Upper lobe of left lung (tissue), 4 donors: ENCODE measurements around the gene ATXN3.

Experiments used
- POLR2A ChIP-seq, 4 donors: fragments of 450-650 bp; IDR thresholded peaks; one replicate each; pipeline ENCODE4 v1.5.1; 2016 to 2017; ENCODE audit warnings: antibody characterized with exemption in 4 of 4, mild to moderate bottlenecking in 2 of 4
- POLR2AphosphoS5 ChIP-seq, 2 donors: sonication (generic); formaldehyde crosslinking; IDR thresholded peaks; one replicate each; pipeline ENCODE4 v1.5.1; 2017; ENCODE audit warnings: antibody characterized with exemption in 2 of 2
- TF ChIP-seq, protein P1 (sequence below), 6 experiments: fragments of 450-650 bp in 4 of 6; fragments of 200-600 bp in 2 of 6; sonication (generic) in 2 of 6; IDR thresholded peaks; one replicate each; pipeline ENCODE4 v1.5.1; 2016 to 2019; ENCODE audit warnings: antibody characterized with exemption in 6 of 6

DNA sequence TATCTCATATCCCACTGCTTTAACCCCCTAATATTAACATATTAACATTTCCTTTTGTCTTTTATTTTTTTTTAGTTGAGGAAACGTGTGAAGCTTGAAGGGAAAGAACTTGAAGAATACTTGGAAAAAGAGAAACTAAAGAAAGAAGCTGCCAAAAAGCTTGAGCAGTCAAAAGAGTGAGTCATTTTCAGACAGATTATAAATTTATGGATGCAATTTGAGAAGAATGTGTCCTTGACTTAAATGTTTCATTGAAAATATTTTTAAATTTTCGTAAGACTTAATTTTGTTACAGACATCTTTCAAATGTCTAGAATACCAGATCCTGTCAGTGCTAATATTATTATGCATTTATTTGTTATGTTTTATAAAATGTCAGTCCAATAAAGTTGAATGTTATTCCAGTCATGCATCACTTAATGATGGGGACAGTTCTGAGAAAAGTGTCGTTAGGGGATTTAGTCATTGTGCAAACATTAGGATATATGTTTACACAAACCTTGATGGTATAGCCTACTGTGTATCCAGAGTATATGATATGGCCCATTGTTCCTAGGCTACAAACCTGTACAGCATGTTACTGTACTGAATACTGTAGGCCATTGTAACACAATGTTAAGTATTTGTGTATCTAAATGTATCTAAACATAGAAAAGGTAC, 48.0 kb upstream of the ATXN3 start:
- TF ChIP-seq, protein P1, sequence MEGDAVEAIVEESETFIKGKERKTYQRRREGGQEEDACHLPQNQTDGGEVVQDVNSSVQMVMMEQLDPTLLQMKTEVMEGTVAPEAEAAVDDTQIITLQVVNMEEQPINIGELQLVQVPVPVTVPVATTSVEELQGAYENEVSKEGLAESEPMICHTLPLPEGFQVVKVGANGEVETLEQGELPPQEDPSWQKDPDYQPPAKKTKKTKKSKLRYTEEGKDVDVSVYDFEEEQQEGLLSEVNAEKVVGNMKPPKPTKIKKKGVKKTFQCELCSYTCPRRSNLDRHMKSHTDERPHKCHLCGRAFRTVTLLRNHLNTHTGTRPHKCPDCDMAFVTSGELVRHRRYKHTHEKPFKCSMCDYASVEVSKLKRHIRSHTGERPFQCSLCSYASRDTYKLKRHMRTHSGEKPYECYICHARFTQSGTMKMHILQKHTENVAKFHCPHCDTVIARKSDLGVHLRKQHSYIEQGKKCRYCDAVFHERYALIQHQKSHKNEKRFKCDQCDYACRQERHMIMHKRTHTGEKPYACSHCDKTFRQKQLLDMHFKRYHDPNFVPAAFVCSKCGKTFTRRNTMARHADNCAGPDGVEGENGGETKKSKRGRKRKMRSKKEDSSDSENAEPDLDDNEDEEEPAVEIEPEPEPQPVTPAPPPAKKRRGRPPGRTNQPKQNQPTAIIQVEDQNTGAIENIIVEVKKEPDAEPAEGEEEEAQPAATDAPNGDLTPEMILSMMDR (IDR thresholded peaks at IDR 0.05), result no peak
- no peak for TF ChIP-seq POLR2A (IDR thresholded peaks at IDR 0.05)
- TF ChIP-seq POLR2AphosphoS5 (IDR thresholded peaks at IDR 0.05), result no peak
